Caco-2 (cell line): ENCODE measurements around the gene CLIP2. TPM values are rescaled to one million over a fixed set of nuclear protein-coding genes. Genes with fewer than 3 reads are reported as not detected.

Experiments
- BruUV-seq: library from RNA; stranded (reverse); fragments of 400-500 nt; replicated peaks from 2 replicates; lab custom pipeline; 2021; lab: Mats Ljungman, UMichigan
- CTCF ChIA-PET: fragments of 300-600 bp; sonication (Branson Sonifier 250); formaldehyde crosslinking; loops from one replicate; lab custom pipeline; 2022; ENCODE audit warnings: antibody characterized with exemption; lab: Charles Lee
- POLR2A ChIA-PET: fragments of 300-600 bp; sonication (Branson Sonifier 250); formaldehyde crosslinking; loops from one replicate; lab custom pipeline; 2022; ENCODE audit warnings: antibody characterized with exemption; lab: Charles Lee
- DNase-seq, 2 experiments: peaks; one replicate each; pipeline versions ENCODE4 v3.0.0 to v3.0.0-alpha.2; 2020 to 2022
- H3K27me3 ChIP-seq: replicated peaks from 2 replicates; pipeline ENCODE4 v1.6.0; 2011; ENCODE audit warnings: low read length; ENCODE audit not compliant: control insufficient read depth, insufficient read depth
- H3K36me3 ChIP-seq: 2 replicates; pipeline ENCODE4 v1.5.1; 2011; ENCODE audit warnings: low read length; ENCODE audit not compliant: control insufficient read depth, insufficient read depth
- H3K4me1 ChIP-seq: fragments of 250-450 bp; sonication (Bioruptor Pico); 2 replicates; pipeline ENCODE4 v1.5.1; 2020; ENCODE audit warnings: mild to moderate bottlenecking
- H3K4me3 ChIP-seq: 2 replicates; pipeline ENCODE4 v1.5.1; 2011; ENCODE audit warnings: low read depth, mild to moderate bottlenecking, control low read depth, low read length
- H3K9me3 ChIP-seq: fragments of 250-450 bp; sonication (Bioruptor Pico); 2 replicates; pipeline ENCODE4 v1.5.1; 2020; ENCODE audit warnings: mild to moderate bottlenecking, moderate library complexity
- H3K27ac Mint-ChIP-seq: one replicate; pipeline ENCODE4 v1.8.0; 2022; ENCODE audit warnings: mixed read lengths; ENCODE audit not compliant: unreplicated experiment
- H3K27me3 Mint-ChIP-seq: one replicate; pipeline ENCODE4 v1.8.0; 2022; ENCODE audit warnings: mixed read lengths; ENCODE audit not compliant: insufficient read depth, unreplicated experiment
- H3K36me3 Mint-ChIP-seq: one replicate; pipeline ENCODE4 v1.8.0; 2022; ENCODE audit warnings: mild to moderate bottlenecking, mixed read lengths; ENCODE audit not compliant: insufficient read depth, unreplicated experiment
- H3K4me1 Mint-ChIP-seq: one replicate; pipeline ENCODE4 v1.8.0; 2022; ENCODE audit warnings: low read depth, mixed read lengths; ENCODE audit not compliant: unreplicated experiment
- H3K4me3 Mint-ChIP-seq: one replicate; pipeline ENCODE4 v1.8.0; 2022; ENCODE audit warnings: mild to moderate bottlenecking, moderate library complexity, mixed read lengths; ENCODE audit not compliant: unreplicated experiment
- H3K9me3 Mint-ChIP-seq: one replicate; pipeline ENCODE4 v1.8.0; 2022; ENCODE audit warnings: mixed read lengths; ENCODE audit not compliant: unreplicated experiment
- CTCF ChIP-seq, 2 experiments: fragments of 200-600 bp in 1 of 2; IDR thresholded peaks; 1 replicate in 1 of 2; 2 replicates in 1 of 2; pipeline versions ENCODE4 v1.5.1 to v1.8.0; 2011 to 2022; ENCODE audit warnings: antibody characterized with exemption in 1 of 2, control low read depth in 1 of 2, inconsistent platforms in 1 of 2, low read depth in 1 of 2, low read length in 1 of 2, mild to moderate bottlenecking in 1 of 2, moderate library complexity in 1 of 2; ENCODE audit not compliant: insufficient read depth in 1 of 2, severe bottlenecking in 1 of 2, unreplicated experiment in 1 of 2
- intact Hi-C: fragments of 100-400 bp; cut with micrococcal nuclease; formaldehyde crosslinking; loops from one replicate; pipeline ENCODE4 v1.10.0; 2022; ENCODE audit not compliant: unreplicated experiment
- total RNA-seq: library from RNA; stranded (reverse); gene quantifications from 2 replicates; pipeline ENCODE4 v1.2.3, GENCODE V29; 2022

Gene CLIP2
- total RNA-seq, 1 experiment from 2014 or later = 19.5 TPM

- DNase-seq = no peak
- CTCF ChIA-PET = no interaction called here
- no peaks in the 10 kb centered on the region for H3K4me1 ChIP-seq
- Mint-ChIP-seq H3K9me3 (no peaks in the 10 kb centered on the region), H3K4me1 (no peaks in the 10 kb centered on the region), H3K36me3 (peaks cover 64% of the 10 kb centered on the region), H3K27me3 (no peaks in the 10 kb centered on the region), H3K27ac (no peak overlapping the region), H3K4me3 (no peak overlapping the region)
- no TSS peak for BruUV-seq
- H3K27me3 ChIP-seq = no peaks in the 10 kb centered on the region; the same call in 1 of the 2 replicates
- peaks cover 2% of the 10 kb centered on the region; the same call in 1 of the 2 replicates for H3K36me3 ChIP-seq
- no peak for TF ChIP-seq CTCF (IDR thresholded peaks at IDR 0.05; ENCODE audit: insufficient read depth in 1 of 2, low read depth in 1 of 2, low read length in 1 of 2, severe bottlenecking in 1 of 2, unreplicated experiment in 1 of 2)
- H3K9me3 ChIP-seq = 0 out of 2 replicates have a peak, but pooled peaks cover 8% of the 10 kb centered on the region
- H3K4me3 ChIP-seq = no peak overlapping the region
- intact Hi-C loops = no loop called here
- POLR2A ChIA-PET = no interaction called here
Measured at GRCh38 chr7:74360008-74360407, 70.8 kb downstream of the CLIP2 start.

- peaks cover 2% of the 10 kb centered on the region; the same call in 1 of the 2 replicates for H3K36me3 ChIP-seq
- Mint-ChIP-seq H3K4me3 (no peak overlapping the region), H3K9me3 (no peaks in the 10 kb centered on the region), H3K4me1 (no peaks in the 10 kb centered on the region), H3K27ac (no peak overlapping the region), H3K27me3 (no peaks in the 10 kb centered on the region), H3K36me3 (peaks cover 45% of the 10 kb centered on the region)
- intact Hi-C loops = no loop called here
- no peak for DNase-seq
- H3K4me1 ChIP-seq = no peaks in the 10 kb centered on the region
- H3K9me3 ChIP-seq = no peaks in the 10 kb centered on the region
- no peaks in the 10 kb centered on the region for H3K27me3 ChIP-seq
- ChIA-PET POLR2A (no interaction called here), CTCF (no interaction called here)
- H3K4me3 ChIP-seq = no peak overlapping the region
- no peak for TF ChIP-seq CTCF (IDR thresholded peaks at IDR 0.05; ENCODE audit: insufficient read depth in 1 of 2, low read depth in 1 of 2, low read length in 1 of 2, severe bottlenecking in 1 of 2, unreplicated experiment in 1 of 2)
- no TSS peak for BruUV-seq
Measured at GRCh38 chr7:74362266-74362665, 73.1 kb downstream of the CLIP2 start.

GRCh38 chr7:74364061-74364460 lies 74.9 kb downstream of the CLIP2 start:
- no peaks in the 10 kb centered on the region for H3K9me3 ChIP-seq
- Mint-ChIP-seq H3K4me3 (no peak overlapping the region), H3K27ac (no peak overlapping the region), H3K9me3 (no peaks in the 10 kb centered on the region), H3K4me1 (no peaks in the 10 kb centered on the region), H3K27me3 (no peaks in the 10 kb centered on the region), H3K36me3 (peaks cover 38% of the 10 kb centered on the region)
- TF ChIP-seq CTCF (IDR thresholded peaks at IDR 0.05; ENCODE audit: insufficient read depth in 1 of 2, low read depth in 1 of 2, low read length in 1 of 2, severe bottlenecking in 1 of 2, unreplicated experiment in 1 of 2) = peak; percentile 37 to 41
- POLR2A ChIA-PET = no interaction called here
- H3K36me3 ChIP-seq = peaks cover 2% of the 10 kb centered on the region; the same call in 1 of the 2 replicates
- CTCF ChIA-PET = interaction anchor here (0.6 to 0.8 kb wide), 2 partner anchors 9 to 1405 kb away, joined by 4 read pairs; no protein-coding TSS in a partner anchor
- BruUV-seq = no TSS peak
- DNase-seq = peak in 1 of 2 experiments; percentile 44
- no peaks in the 10 kb centered on the region for H3K27me3 ChIP-seq
- H3K4me3 ChIP-seq = no peak overlapping the region
- H3K4me1 ChIP-seq = no peaks in the 10 kb centered on the region
- intact Hi-C loops = no loop called here
